HG02763 (cell line): ENCODE results near the gene NLN.
"Not testable (repeated sequence)": the region's sequence is repeated elsewhere in the genome, so short reads cannot be mapped to it uniquely, and the experiment has no call there.

ENCODE experiments used
- ATAC-seq: cut with Tn5 transposase; IDR thresholded peaks from one replicate; pipeline ENCODE4 v1.9.1; 2021; ENCODE audit warnings: mild to moderate bottlenecking, moderate library complexity; ENCODE audit not compliant: unreplicated experiment

The NLN gene

GRCh38 chr5:65730910-65731309 is 8.9 kb downstream of the NLN start:
- ATAC-seq = no peak

GRCh38 chr5:65732046-65732445 is 10.0 kb downstream of the NLN start:
- ATAC-seq = not testable (repeated sequence)

- ATAC-seq = not testable (repeated sequence)
Measured at GRCh38 chr5:65734196-65734775, 12.3 kb downstream of the NLN start.

- no peak for ATAC-seq
Measured at GRCh38 chr5:65734921-65735320, 12.9 kb downstream of the NLN start.

- no peak for ATAC-seq
Measured at GRCh38 chr5:65736011-65736410, 14.0 kb downstream of the NLN start.

- no peak for ATAC-seq
Measured at GRCh38 chr5:65737842-65738241, 15.8 kb downstream of the NLN start.

GRCh38 chr5:65738305-65738704 is 16.3 kb downstream of the NLN start:
- ATAC-seq = no peak

- no peak for ATAC-seq
Measured at GRCh38 chr5:65739162-65739561, 17.2 kb downstream of the NLN start.

GRCh38 chr5:65742565-65743231 is 20.7 kb downstream of the NLN start:
- no peak for ATAC-seq

GRCh38 chr5:65749221-65749844 is 27.3 kb downstream of the NLN start:
- no peak for ATAC-seq

GRCh38 chr5:65749956-65750355 is 28.0 kb downstream of the NLN start:
- ATAC-seq = no peak

GRCh38 chr5:65750938-65751337 is 28.9 kb downstream of the NLN start:
- ATAC-seq = no peak

- no peak for ATAC-seq
Measured at GRCh38 chr5:65753189-65753588, 31.2 kb downstream of the NLN start.

- ATAC-seq = no peak
Measured at GRCh38 chr5:65758546-65759144, 36.6 kb downstream of the NLN start.

- no peak for ATAC-seq
Measured at GRCh38 chr5:65760504-65761275, 38.7 kb downstream of the NLN start.

GRCh38 chr5:65762234-65762633 is 40.2 kb downstream of the NLN start:
- no peak for ATAC-seq

GRCh38 chr5:65765582-65765981 is 43.6 kb downstream of the NLN start:
- no peak for ATAC-seq

- no peak for ATAC-seq
Measured at GRCh38 chr5:65766175-65766574, 44.2 kb downstream of the NLN start.

GRCh38 chr5:65766781-65767180 is 44.8 kb downstream of the NLN start:
- no peak for ATAC-seq

- ATAC-seq = no peak
Measured at GRCh38 chr5:65767565-65767964, 45.6 kb downstream of the NLN start.

GRCh38 chr5:65768723-65769346 is 46.8 kb downstream of the NLN start:
- ATAC-seq = no peak
